HUDEP-2 (cell line): ENCODE results near the gene TBX4.
"Not testable (repeated sequence)": the region's sequence is repeated elsewhere in the genome, so short reads cannot be mapped to it uniquely, and the experiment has no call there.

Source experiments
- DNase-seq, 76 experiments: peaks; one replicate each; lab custom pipeline; 2025; ENCODE audit not compliant: unreplicated experiment in 76 of 76; lab: John Stamatoyannopoulos, UW

The TBX4 gene

GRCh38 chr17:61519139-61519538 is 66.9 kb downstream of the TBX4 start:
- DNase-seq, result no peak

GRCh38 chr17:61519754-61520440 is 67.7 kb downstream of the TBX4 start:
- no peak for DNase-seq

GRCh38 chr17:61520897-61521296 is 68.7 kb downstream of the TBX4 start:
- DNase-seq, result no peak

GRCh38 chr17:61522088-61522487 is 69.9 kb downstream of the TBX4 start:
- no peak for DNase-seq

- DNase-seq, result no peak
Measured at GRCh38 chr17:61524319-61524718, 72.1 kb downstream of the TBX4 start.

GRCh38 chr17:61527441-61527840 is 75.2 kb downstream of the TBX4 start:
- not testable (repeated sequence) for DNase-seq

- DNase-seq, result no peak
Measured at GRCh38 chr17:61528171-61528570, 75.9 kb downstream of the TBX4 start.

- DNase-seq, result no peak
Measured at GRCh38 chr17:61531223-61531622, 79.0 kb downstream of the TBX4 start.

- no peak for DNase-seq
Measured at GRCh38 chr17:61532826-61533225, 80.6 kb downstream of the TBX4 start.

GRCh38 chr17:61533797-61534196 is 81.6 kb downstream of the TBX4 start:
- no peak for DNase-seq

- no peak for DNase-seq
Measured at GRCh38 chr17:61534414-61534813, 82.2 kb downstream of the TBX4 start.
